Mucosa of rectum (tissue), 2 donors: ENCODE data around the gene RPP14.

Experiments used
- H3K27ac ChIP-seq, 2 donors: one replicate each; pipeline ENCODE4 v1.7.0; 2013; ENCODE audit warnings: inconsistent platforms in 2 of 2, low read depth in 2 of 2, low read length in 2 of 2
- H3K27me3 ChIP-seq, 2 donors: one replicate each; pipeline ENCODE4 v1.7.0; 2013; ENCODE audit warnings: low read length in 2 of 2; ENCODE audit not compliant: control insufficient read depth in 2 of 2, insufficient read depth in 2 of 2
- H3K36me3 ChIP-seq, 2 donors: one replicate each; pipeline ENCODE4 v1.7.0; 2013; ENCODE audit warnings: low read length in 2 of 2; ENCODE audit not compliant: control insufficient read depth in 2 of 2, insufficient read depth in 2 of 2
- H3K4me1 ChIP-seq, 2 donors: one replicate each; pipeline ENCODE4 v1.7.0; 2013; ENCODE audit warnings: low read length in 2 of 2, mild to moderate bottlenecking in 1 of 2; ENCODE audit not compliant: control insufficient read depth in 2 of 2, insufficient read depth in 2 of 2
- H3K4me3 ChIP-seq, 2 donors: one replicate each; pipeline ENCODE4 v1.7.0; 2013; ENCODE audit warnings: low read length in 2 of 2
- H3K9ac ChIP-seq, 2 donors: one replicate each; pipeline ENCODE4 v1.7.0; 2013; ENCODE audit warnings: low read length in 2 of 2, low read depth in 1 of 2, mild to moderate bottlenecking in 1 of 2
- H3K9me3 ChIP-seq, 2 donors: one replicate each; pipeline ENCODE4 v1.7.0; 2013; ENCODE audit warnings: low read length in 2 of 2; ENCODE audit not compliant: control insufficient read depth in 2 of 2
- donor health status: healthy.
- donor health status: Normal muscosa, but diverticular disease.

Gene RPP14

GRCh38 chr3:58353722-58354553, 47.9 kb downstream of the RPP14 start:
- peak overlapping the region in 1 of 2 donors; percentile 40 for H3K27ac ChIP-seq
- peak overlapping the region in 1 of 2 donors; percentile 35 for H3K4me3 ChIP-seq
- H3K4me1 ChIP-seq, result peaks cover 0 to 16% of the 10 kb centered on the region in 2 donors

GRCh38 chr3:58355179-58355578, 49.1 kb downstream of the RPP14 start:
- peaks cover 0 to 16% of the 10 kb centered on the region in 2 donors for H3K4me1 ChIP-seq
- H3K4me3 ChIP-seq, result peak overlapping the region in 1 of 2 donors; percentile 1
- H3K36me3 ChIP-seq, result no peaks in the 10 kb centered on the region
- H3K27me3 ChIP-seq, result no peaks in the 10 kb centered on the region
- H3K9ac ChIP-seq, result no peak overlapping the region
- peak overlapping the region in 1 of 2 donors; percentile 68 for H3K27ac ChIP-seq
- no peaks in the 10 kb centered on the region for H3K9me3 ChIP-seq

More at GRCh38 chr3:58353722-58354553, 47.9 kb downstream of the RPP14 start:
- Histone ChIP-seq H3K9me3 (no peaks in the 10 kb centered on the region), H3K9ac (peak overlapping the region in 1 of 2 donors; percentile 2), H3K27me3 (no peaks in the 10 kb centered on the region), H3K36me3 (no peaks in the 10 kb centered on the region)

- no peak overlapping the region for H3K9ac ChIP-seq
- no peaks in the 10 kb centered on the region for H3K9me3 ChIP-seq
- H3K4me1 ChIP-seq, result peaks cover 0 to 16% of the 10 kb centered on the region in 2 donors
- no peaks in the 10 kb centered on the region for H3K27me3 ChIP-seq
- no peak overlapping the region for H3K27ac ChIP-seq
- peak overlapping the region in 1 of 2 donors; percentile 9 for H3K4me3 ChIP-seq
- no peaks in the 10 kb centered on the region for H3K36me3 ChIP-seq
Measured at GRCh38 chr3:58356054-58356453, 50.0 kb downstream of the RPP14 start.

GRCh38 chr3:58357402-58357801, 51.4 kb downstream of the RPP14 start:
- H3K4me3 ChIP-seq, result no peak overlapping the region
- H3K27me3 ChIP-seq, result no peaks in the 10 kb centered on the region
- no peaks in the 10 kb centered on the region for H3K9me3 ChIP-seq
- H3K4me1 ChIP-seq, result peaks cover 0 to 16% of the 10 kb centered on the region in 2 donors
- no peaks in the 10 kb centered on the region for H3K36me3 ChIP-seq
- H3K27ac ChIP-seq, result no peak overlapping the region
- no peak overlapping the region for H3K9ac ChIP-seq

- Histone ChIP-seq H3K27ac (no peak overlapping the region), H3K4me3 (no peak overlapping the region), H3K4me1 (peaks cover 0 to 16% of the 10 kb centered on the region in 2 donors), H3K9me3 (no peaks in the 10 kb centered on the region), H3K27me3 (no peaks in the 10 kb centered on the region), H3K9ac (no peak overlapping the region), H3K36me3 (no peaks in the 10 kb centered on the region)
Measured at GRCh38 chr3:58358092-58358491, 52.0 kb downstream of the RPP14 start.

- no peaks in the 10 kb centered on the region for H3K27me3 ChIP-seq
- no peaks in the 10 kb centered on the region for H3K36me3 ChIP-seq
- peaks cover 0 to 16% of the 10 kb centered on the region in 2 donors for H3K4me1 ChIP-seq
- H3K9me3 ChIP-seq, result no peaks in the 10 kb centered on the region
- H3K9ac ChIP-seq, result no peak overlapping the region
- H3K27ac ChIP-seq, result peak overlapping the region in 1 of 2 donors; percentile 16
- H3K4me3 ChIP-seq, result no peak overlapping the region
Measured at GRCh38 chr3:58358808-58359207, 52.8 kb downstream of the RPP14 start.

GRCh38 chr3:58359621-58360020, 53.6 kb downstream of the RPP14 start:
- no peak overlapping the region for H3K27ac ChIP-seq

GRCh38 chr3:58361866-58362265, 55.8 kb downstream of the RPP14 start:
- Histone ChIP-seq H3K4me1 (peaks cover 0 to 4% of the 10 kb centered on the region in 2 donors), H3K36me3 (no peaks in the 10 kb centered on the region), H3K9ac (no peak overlapping the region), H3K4me3 (no peak overlapping the region), H3K9me3 (no peaks in the 10 kb centered on the region), H3K27me3 (no peaks in the 10 kb centered on the region), H3K27ac (no peak overlapping the region)

More at GRCh38 chr3:58359621-58360020, 53.6 kb downstream of the RPP14 start:
- no peaks in the 10 kb centered on the region for H3K36me3 ChIP-seq
- no peak overlapping the region for H3K4me3 ChIP-seq
- no peaks in the 10 kb centered on the region for H3K27me3 ChIP-seq
- H3K9ac ChIP-seq, result no peak overlapping the region
- H3K9me3 ChIP-seq, result no peaks in the 10 kb centered on the region
- peaks cover 0 to 16% of the 10 kb centered on the region in 2 donors for H3K4me1 ChIP-seq

GRCh38 chr3:58366699-58367098, 60.7 kb downstream of the RPP14 start:
- Histone ChIP-seq H3K9me3 (no peaks in the 10 kb centered on the region), H3K27ac (no peak overlapping the region), H3K4me1 (no peaks in the 10 kb centered on the region), H3K36me3 (no peaks in the 10 kb centered on the region), H3K9ac (no peak overlapping the region), H3K4me3 (no peak overlapping the region), H3K27me3 (no peaks in the 10 kb centered on the region)

- Histone ChIP-seq H3K36me3 (no peaks in the 10 kb centered on the region), H3K27me3 (no peaks in the 10 kb centered on the region), H3K9ac (no peak overlapping the region), H3K9me3 (no peaks in the 10 kb centered on the region), H3K4me3 (no peak overlapping the region), H3K27ac (no peak overlapping the region), H3K4me1 (no peaks in the 10 kb centered on the region)
Measured at GRCh38 chr3:58369038-58369437, 63.0 kb downstream of the RPP14 start.
